HG03342 (cell line): ENCODE measurements around the gene MRGPRD.

Experiments
- ATAC-seq: cut with Tn5 transposase; IDR thresholded peaks from one replicate; pipeline ENCODE4 v1.9.1; 2021; ENCODE audit warnings: mild to moderate bottlenecking, moderate library complexity; ENCODE audit not compliant: unreplicated experiment

MRGPRD gene

DNA sequence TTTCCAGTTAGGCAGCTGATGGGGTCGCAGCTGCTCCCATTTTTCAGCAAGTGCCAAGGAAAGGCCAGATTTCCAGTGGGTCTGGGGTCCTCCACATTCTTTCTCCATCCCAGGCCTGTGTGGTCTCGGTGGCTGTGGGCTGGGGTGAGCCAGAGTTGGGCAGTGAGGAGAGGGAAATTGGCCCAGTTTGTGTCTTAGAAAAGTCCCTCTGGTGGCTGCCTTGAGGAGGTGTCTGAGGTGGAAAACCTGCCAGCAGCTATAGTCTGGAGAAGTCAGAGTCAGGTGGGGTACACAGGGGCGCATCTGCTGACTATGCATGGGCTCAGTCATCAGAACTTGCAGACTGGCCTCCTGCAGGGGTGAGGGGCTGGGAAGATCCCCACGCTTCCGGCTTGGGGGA is 30.5 kb downstream of the MRGPRD start:
- ATAC-seq = no peak

GRCh38 chr11:68948935-68949334 is 31.9 kb downstream of the MRGPRD start:
- ATAC-seq = no peak

- ATAC-seq = no peak
Measured at GRCh38 chr11:68948496-68948895, 32.3 kb downstream of the MRGPRD start.

DNA sequence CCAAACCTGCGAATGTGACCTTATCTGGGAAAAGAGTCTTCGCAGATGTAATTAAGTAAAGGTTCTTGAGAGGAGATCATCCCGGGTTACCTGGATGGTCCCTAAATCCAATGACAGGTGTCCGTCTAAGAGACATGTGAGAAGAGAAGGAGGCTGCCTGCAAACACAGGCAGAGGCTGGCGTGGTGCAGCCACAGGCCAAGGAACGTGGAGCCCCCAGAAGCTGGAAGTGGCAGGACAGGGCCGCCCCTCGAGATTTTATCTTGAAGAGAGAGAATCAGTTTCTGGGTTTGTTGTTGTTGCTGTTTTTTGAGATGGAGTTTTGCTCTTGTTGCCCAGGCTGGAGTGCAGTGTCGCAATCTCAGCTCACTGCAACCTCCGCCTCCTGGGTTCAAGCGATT is 33.6 kb downstream of the MRGPRD start:
- no peak for ATAC-seq

GRCh38 chr11:68946416-68947090 is 34.2 kb downstream of the MRGPRD start:
- ATAC-seq = no peak

- ATAC-seq = no peak
Measured at GRCh38 chr11:68942751-68943271, 38.0 kb downstream of the MRGPRD start.

DNA sequence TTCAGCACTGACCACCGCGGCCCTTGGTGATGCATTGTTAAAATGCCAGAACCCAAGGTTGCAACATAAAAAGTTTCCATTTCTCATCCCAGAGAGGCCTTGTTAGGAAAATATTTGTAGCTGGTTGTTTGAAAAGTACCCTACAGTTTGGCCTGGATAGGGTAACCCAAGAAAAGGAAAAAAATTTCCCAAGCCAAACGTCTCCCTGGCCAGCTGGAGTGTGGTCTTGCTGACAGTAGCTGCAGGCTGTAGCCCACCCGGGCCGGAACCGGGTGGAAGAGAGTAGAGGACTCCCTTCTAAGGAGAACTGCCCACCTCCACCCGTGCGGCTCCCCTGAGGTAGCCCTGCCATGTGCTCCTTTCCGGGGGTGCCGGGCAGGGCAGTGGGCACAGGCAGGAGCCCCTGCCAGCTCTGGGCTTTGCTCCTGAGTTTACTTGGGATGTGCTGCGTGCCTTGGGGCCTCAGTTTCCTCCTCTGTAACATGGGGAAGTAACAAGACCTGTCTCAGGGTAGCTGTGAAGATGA is 38.6 kb downstream of the MRGPRD start:
- ATAC-seq = no peak

DNA sequence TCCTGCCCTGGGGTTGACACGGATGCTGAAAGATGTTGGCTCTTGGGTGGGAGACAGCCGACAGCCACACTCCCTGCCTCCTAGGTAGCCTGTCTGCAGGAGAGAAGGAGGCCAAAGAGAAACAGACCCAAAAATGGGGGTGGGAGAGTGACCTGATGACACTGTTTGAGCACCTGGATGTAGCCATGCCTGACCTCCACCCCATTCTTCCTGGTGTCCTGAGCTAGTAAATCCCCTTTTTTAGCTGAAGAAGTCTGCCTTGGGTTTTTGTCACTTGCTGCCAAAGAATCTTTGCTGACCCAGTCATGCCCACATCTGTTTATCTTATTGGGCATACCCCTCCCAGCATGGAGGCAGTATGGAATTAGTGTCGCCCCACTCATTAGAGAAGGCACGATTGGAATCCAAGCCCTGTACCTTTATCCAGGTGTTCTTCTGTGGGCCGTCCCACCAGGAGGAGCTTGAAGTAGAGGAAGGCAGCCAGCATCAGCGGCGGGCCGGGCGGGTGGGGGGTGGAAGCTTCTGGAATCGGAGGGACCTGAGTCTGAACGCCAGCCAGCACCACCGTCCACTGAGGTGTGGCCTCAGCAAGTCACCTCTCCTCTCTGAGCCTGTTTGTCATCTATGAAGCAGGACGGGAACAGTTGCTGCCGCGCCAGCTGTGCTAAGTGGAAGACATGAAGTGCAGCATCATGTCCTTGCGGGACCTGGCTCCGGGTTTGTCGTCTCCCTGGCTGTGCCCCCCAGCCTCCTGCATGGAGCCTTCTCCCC is 39.3 kb downstream of the MRGPRD start:
- no peak for ATAC-seq

DNA sequence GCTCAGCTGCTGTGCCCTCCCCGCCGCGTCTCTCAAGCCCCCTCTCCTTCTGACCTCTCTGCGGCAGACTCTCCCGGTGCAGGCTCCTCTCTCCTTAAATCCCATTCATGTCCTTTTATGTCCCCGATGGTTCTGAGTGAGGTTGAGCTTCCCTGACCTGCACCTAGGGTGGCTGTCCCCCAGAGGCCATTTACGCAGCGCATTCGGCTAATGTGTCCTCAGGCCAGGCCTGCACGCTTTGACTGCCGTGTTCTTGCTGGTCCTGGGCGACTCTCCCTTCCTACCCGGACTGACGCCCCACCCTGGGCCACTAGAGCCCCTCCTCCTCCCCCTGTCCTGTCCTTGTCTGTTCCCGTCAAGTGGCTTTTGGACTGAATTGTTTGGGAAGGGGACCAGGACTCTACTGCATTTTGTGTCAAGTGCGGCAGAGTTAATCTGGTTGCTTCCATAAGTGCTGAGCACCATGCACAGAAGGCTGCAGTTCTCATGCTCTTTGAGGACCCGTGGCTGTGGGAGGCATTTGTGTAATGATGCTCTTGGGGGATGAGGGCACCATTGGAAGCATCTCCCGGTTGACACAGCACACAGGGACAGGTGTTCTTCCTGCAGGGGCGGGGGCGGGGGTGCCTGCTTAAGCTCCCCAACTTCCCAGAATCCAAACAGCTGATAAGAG is 40.0 kb downstream of the MRGPRD start:
- ATAC-seq = no peak

GRCh38 chr11:68939583-68940555 is 40.9 kb downstream of the MRGPRD start:
- no peak for ATAC-seq

- ATAC-seq = no peak
Measured at GRCh38 chr11:68938816-68939582, 41.8 kb downstream of the MRGPRD start.

GRCh38 chr11:68938088-68938487 is 42.7 kb downstream of the MRGPRD start:
- no peak for ATAC-seq

- ATAC-seq = no peak
Measured at GRCh38 chr11:68936676-68937620, 43.8 kb downstream of the MRGPRD start.

DNA sequence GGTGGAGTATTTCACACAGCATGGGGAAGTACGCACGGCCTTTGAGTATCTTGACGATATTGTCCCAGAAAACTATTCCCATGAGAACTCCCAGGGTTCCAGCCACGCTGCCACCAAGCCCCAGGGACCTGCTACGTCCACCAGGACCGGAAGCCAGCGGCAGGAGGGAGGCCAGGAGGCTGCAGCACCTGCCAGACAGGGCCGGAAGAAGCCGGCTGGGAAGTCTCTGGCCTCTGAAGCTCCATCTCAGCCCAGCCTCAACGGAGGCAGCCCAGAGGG is 44.5 kb downstream of the MRGPRD start:
- no peak for ATAC-seq

DNA sequence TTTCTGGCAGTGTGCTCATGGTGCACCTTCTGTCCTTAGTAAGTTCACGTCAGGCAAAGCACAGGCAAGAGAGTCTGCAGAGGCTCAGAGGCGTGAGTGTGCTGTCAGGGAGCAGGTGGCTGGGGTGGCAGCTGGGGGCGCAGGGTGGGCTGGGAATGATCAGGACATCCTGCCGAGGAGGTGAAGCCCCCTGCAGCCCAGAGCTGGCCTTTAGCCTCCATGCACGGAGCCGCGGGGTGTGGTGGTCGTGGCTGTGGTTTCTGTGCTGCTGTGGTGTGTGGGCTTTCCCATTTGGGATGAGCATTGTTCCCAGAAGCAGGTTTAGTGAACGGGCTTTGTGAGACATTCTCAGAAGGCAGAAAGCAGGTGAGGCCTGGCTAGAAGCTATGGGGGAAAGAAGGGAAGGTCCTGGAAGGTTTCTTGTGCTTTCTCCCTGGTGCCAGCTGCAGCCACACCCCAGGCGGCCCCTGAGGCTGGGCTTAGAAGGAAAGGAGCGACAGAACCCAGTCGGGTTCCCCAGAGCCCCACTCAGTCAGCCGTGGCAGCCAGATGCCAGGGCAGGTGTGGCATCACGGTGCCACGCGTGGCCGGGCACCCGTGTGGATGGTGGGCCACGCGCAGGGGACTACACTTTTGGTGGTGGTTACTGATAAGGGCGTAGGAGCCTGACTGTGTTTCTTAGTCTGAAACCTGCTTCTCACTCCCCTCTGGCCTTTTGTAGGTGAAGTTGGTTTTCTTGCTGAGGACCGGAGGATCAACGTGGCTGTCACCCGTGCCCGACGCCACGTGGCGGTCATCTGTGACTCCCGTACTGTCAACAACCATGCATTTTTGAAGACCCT is 45.0 kb downstream of the MRGPRD start:
- ATAC-seq = no peak

- ATAC-seq = no peak
Measured at GRCh38 chr11:68935066-68935465, 45.7 kb downstream of the MRGPRD start.

DNA sequence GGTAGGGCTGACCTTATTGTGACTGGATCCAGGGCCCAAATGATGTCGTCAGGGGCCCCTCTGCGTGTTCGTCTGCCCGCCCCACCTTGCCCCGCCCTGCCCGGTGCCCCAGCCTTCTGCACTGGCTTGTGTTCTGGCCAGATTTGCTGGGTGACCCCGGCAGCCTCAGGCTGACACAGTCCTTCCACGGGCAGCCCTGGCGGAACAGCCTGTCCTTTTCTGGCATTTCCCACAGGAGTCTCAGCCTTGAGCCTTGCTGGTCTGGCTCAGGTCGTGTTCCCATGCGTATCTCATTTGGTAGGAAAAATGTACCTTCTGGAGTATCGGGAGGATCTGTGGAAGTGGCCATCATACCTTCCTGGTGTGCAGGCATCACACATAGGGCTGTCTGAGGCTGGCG is 46.1 kb downstream of the MRGPRD start:
- ATAC-seq = no peak

DNA sequence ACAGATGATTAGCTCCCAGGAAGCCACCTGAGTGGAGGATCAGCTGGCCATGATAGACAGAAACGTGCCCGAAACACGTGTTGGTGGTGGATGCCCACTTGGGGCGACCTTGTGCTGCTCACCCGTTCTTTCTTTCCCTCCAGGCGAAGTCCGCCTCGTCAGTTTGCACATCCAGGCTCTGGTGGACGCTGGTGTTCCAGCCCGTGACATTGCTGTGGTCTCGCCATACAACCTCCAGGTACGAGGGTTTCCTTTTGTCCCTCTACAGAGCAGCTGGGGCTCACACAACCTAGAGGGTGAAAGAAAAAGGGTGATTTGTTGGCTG is 46.5 kb downstream of the MRGPRD start:
- ATAC-seq = no peak
